LNCaP clone FGC (cell line): ENCODE data around the gene SSH2.
"Not testable (repeated sequence)": the region's sequence is repeated elsewhere in the genome, so short reads cannot be mapped to it uniquely, and the experiment has no call there.

Source experiments
- DNase-seq: peaks from one replicate; pipeline ENCODE4 v3.0.0-alpha.2; 2011; ENCODE audit warnings: low read depth
- H3K4me3 ChIP-seq: 2 replicates; pipeline ENCODE4 v1.5.1; 2011; ENCODE audit warnings: mild to moderate bottlenecking, low read depth, low read length, control low read depth
- TF ChIP-seq, protein P1 (sequence below): IDR thresholded peaks from 2 replicates; pipeline ENCODE4 v1.5.1; 2012; ENCODE audit warnings: mild to moderate bottlenecking; ENCODE audit not compliant: control insufficient read depth, insufficient read depth; ENCODE audit errors: extremely low read depth

The SSH2 gene

DNA sequence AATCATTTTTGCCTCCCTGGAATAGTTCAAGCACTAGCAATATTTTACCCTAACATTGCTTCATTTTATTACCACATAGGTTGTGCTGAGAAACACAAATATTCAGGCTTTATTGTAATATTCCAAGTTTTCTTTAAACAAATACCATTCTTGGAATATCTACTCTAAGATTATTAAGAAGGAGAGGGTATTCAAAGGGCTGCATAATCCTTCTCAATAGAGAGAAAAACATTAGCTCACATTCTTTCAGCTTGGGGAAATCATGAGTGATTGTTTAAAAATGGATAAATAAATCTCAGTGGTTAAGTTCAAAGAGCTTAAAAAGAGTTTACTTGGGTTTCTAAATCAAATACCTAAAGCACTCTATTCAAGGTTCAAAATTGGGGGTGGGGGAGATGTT is 195.4 kb downstream of the SSH2 start:
- no peak overlapping the region for H3K4me3 ChIP-seq
- DNase-seq: no peak
- TF ChIP-seq, protein P1, sequence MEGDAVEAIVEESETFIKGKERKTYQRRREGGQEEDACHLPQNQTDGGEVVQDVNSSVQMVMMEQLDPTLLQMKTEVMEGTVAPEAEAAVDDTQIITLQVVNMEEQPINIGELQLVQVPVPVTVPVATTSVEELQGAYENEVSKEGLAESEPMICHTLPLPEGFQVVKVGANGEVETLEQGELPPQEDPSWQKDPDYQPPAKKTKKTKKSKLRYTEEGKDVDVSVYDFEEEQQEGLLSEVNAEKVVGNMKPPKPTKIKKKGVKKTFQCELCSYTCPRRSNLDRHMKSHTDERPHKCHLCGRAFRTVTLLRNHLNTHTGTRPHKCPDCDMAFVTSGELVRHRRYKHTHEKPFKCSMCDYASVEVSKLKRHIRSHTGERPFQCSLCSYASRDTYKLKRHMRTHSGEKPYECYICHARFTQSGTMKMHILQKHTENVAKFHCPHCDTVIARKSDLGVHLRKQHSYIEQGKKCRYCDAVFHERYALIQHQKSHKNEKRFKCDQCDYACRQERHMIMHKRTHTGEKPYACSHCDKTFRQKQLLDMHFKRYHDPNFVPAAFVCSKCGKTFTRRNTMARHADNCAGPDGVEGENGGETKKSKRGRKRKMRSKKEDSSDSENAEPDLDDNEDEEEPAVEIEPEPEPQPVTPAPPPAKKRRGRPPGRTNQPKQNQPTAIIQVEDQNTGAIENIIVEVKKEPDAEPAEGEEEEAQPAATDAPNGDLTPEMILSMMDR: no peak

DNA sequence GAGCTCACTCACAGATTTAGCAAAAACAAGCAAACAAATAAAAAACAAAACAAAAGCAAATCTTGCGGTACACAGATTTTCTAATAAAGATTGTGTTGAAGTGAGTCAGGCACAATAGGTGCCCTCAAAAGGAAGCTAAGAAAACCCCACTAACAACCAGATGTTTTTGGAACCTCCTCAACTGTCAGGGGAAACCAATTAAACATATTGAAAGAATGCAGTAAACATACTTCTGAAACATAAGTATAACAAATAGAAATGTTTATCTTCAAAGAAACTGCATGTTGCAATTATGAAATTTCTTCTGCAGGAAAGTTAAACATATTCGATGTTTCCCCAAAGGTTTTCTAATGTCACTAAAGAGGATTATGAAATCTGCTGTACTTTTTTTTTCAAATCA is 196.9 kb downstream of the SSH2 start:
- TF ChIP-seq, protein P1: no peak
- H3K4me3 ChIP-seq: no peak overlapping the region
- no peak for DNase-seq

DNA sequence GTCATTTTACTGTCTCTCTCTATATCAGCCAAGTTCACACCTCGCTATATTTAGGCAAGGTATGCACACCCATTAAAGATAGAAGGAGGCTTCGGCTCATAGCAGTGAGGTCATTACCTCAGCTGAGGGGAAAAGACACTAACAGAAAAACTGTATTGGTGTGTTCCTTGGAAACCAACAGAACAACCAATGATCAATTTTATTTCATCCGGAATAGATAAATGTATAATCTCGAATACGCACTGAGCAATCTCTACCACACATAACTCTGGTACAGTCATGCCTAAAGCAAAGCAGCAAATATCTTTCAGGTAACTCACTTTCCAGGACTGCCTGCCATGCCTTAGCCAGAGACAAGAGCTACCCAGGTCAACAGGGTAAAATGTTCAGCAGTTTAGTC is 197.4 kb downstream of the SSH2 start:
- TF ChIP-seq, protein P1: no peak
- DNase-seq: no peak
- H3K4me3 ChIP-seq: no peak overlapping the region

DNA sequence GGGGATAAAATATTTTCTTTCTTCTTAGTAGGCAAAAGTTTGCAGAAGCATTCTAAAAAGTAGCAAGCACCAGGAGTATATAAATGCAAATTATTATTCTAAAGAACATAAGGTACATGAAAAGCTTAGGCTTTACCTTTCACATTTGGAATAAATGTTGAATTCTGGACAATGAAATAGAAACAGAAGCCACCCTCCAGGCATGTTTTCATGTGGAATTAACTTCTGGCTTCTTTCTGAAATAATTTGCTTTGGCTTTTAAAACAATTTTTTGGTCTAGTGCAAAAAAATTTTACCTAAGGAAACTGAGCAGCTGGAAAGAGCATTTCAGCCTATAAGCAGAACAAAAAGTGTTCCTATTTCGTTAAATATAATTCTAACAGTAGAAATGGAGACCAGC is 197.8 kb downstream of the SSH2 start:
- H3K4me3 ChIP-seq: no peak overlapping the region
- TF ChIP-seq, protein P1: no peak
- no peak for DNase-seq

DNA sequence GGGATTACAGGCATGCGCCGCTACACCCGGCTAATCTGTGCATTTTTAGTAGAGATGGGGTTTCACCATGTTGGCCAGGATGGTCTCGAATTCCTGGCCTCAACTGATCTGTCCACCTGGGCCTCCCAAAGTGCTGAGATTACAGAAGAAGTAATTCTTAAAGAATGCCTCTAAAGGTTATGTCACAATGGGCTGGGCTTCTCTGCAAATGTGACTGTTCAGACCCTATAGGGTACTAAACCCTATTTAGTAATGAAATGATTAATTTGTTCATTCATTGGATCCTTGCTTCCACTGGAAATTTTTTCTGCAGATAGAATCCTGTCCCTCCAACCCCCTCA is 198.5 kb downstream of the SSH2 start:
- H3K4me3 ChIP-seq: no peak overlapping the region
- DNase-seq: no peak
- TF ChIP-seq, protein P1: no peak

DNA sequence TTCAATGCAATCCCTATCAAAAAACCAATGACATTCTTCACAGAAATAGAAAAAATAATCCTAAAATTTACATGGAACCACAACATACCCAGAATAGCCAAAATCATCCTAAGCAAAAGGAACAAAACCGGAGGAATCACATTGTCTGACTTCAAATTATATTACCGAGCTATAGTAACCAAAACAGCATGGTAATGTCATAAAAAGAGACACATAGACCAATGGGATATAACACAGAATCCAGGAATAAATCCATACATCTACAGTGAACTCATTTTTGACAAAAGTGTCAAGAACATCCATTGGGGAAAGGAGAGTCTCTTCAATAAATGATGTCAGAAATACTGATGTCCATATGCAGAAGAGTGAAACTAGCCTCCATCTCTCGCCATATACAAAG is 201.5 kb downstream of the SSH2 start:
- TF ChIP-seq, protein P1: no peak
- no peak for DNase-seq
- H3K4me3 ChIP-seq: no peak overlapping the region

DNA sequence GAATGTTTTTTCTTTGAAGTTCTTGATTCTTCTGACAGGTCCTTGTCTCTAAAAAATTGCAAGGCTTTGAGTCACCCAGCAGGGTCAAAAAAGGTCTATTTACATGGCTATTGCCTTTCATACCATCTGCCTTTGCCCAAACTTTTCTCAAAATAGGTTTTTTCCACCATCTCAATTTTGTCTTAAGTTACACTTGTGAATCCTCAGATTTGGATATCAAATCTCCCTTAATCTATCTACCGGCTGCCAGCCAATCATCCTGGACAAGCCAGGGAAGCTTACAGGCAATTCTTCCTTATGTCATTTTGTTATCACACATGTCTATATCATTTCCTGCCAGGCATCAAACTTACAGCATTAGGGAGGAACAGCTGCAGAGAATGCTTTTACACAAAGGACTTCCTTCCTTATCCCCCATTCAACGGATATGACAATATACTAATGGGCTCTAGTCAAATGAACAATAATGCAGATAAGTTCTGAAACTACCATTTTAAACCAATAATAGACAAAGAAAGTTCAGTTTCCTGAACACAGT is 203.2 kb downstream of the SSH2 start:
- TF ChIP-seq, protein P1: no peak
- H3K4me3 ChIP-seq: no peak overlapping the region
- DNase-seq: no peak

DNA sequence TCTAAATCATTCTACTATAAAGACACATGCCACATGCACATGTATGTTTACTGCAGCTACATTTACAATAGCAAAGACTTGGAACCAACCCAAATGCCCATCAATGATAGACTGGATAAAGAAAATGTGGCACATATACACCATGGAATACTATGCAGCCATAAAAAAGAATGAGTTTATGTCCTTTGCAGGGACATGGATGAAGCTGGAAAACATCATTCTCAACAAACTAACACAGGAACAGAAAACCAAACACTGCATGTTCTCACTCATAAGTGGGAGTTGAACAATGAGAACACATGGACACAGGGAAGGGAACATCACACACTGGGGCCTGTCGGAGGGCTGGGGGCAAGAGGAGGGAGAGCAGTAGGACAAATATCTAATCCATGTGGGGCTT is 204.6 kb downstream of the SSH2 start:
- DNase-seq: not testable (repeated sequence)

More for the DNA sequence above, 204.6 kb downstream of the SSH2 start:
- not testable (repeated sequence) for H3K4me3 ChIP-seq
